CD8-positive, alpha-beta memory T cell (primary cell): ENCODE measurements around the gene BIK. TPM values are rescaled to one million over a fixed set of nuclear protein-coding genes. Genes with fewer than 3 reads are reported as not detected.
A peak's percentile ranks its signal among the peaks of the same experiment; 100 is the strongest.

ENCODE experiments used
- CTCF ChIA-PET: fragments of 350-600 bp; sonication (Branson Sonifier 250); formaldehyde crosslinking; loops from one replicate; lab custom pipeline; 2021; ENCODE audit warnings: antibody characterized with exemption; lab: Charles Lee
- POLR2A ChIA-PET: fragments of 350-600 bp; sonication (Branson Sonifier 250); formaldehyde crosslinking; loops from one replicate; lab custom pipeline; 2021; ENCODE audit warnings: antibody characterized with exemption; lab: Charles Lee
- DNase-seq, 5 donors: peaks; one replicate each; pipeline versions ENCODE4 v3.0.0 to v3.0.0-alpha.2; 2020 to 2022; ENCODE audit warnings: mixed read lengths in 1 of 5
- H3K27ac ChIP-seq: one replicate; pipeline ENCODE4 v1.7.0; 2013; ENCODE audit warnings: low read depth, mild to moderate bottlenecking, low read length, moderate library complexity
- H3K27me3 ChIP-seq: 2 replicates; pipeline ENCODE4 v1.7.0; 2013; ENCODE audit warnings: low read length, mild to moderate bottlenecking; ENCODE audit not compliant: insufficient read depth, poor library complexity, severe bottlenecking
- H3K36me3 ChIP-seq: 2 replicates; pipeline ENCODE4 v1.7.0; 2013; ENCODE audit warnings: mild to moderate bottlenecking, low read length, moderate library complexity; ENCODE audit not compliant: insufficient read depth
- H3K4me1 ChIP-seq: 2 replicates; pipeline ENCODE4 v1.7.0; 2013; ENCODE audit warnings: mild to moderate bottlenecking, low read length, moderate library complexity; ENCODE audit not compliant: insufficient read depth
- H3K4me3 ChIP-seq: 2 replicates; pipeline ENCODE4 v1.7.0; 2013; ENCODE audit warnings: mild to moderate bottlenecking, low read length
- H3K9me3 ChIP-seq: 2 replicates; pipeline ENCODE4 v1.7.0; 2013; ENCODE audit warnings: mild to moderate bottlenecking, low read length
- H3K27ac Mint-ChIP-seq, 8 donors: one replicate each; pipeline ENCODE4 v1.8.0; 2020 to 2021; ENCODE audit warnings: mixed read lengths in 8 of 8, mild to moderate bottlenecking in 6 of 8, inconsistent platforms in 3 of 8, moderate library complexity in 3 of 8
- H3K27me3 Mint-ChIP-seq, 2 donors: one replicate each; pipeline ENCODE4 v1.8.0; 2020 to 2021; ENCODE audit warnings: mixed read lengths in 2 of 2, mild to moderate bottlenecking in 1 of 2, moderate library complexity in 1 of 2
- H3K36me3 Mint-ChIP-seq, 3 donors: one replicate each; pipeline ENCODE4 v1.8.0; 2020 to 2021; ENCODE audit warnings: mixed read lengths in 3 of 3, inconsistent platforms in 1 of 3, mild to moderate bottlenecking in 1 of 3
- H3K4me1 Mint-ChIP-seq, 3 donors: one replicate each; pipeline ENCODE4 v1.8.0; 2020 to 2021; ENCODE audit warnings: mixed read lengths in 3 of 3, inconsistent platforms in 1 of 3, mild to moderate bottlenecking in 1 of 3
- H3K4me3 Mint-ChIP-seq, 7 donors: one replicate each; pipeline ENCODE4 v1.8.0; 2020 to 2021; ENCODE audit warnings: mixed read lengths in 7 of 7, mild to moderate bottlenecking in 6 of 7, moderate library complexity in 4 of 7, inconsistent platforms in 2 of 7
- H3K9me3 Mint-ChIP-seq, 5 donors: one replicate each; pipeline ENCODE4 v1.8.0; 2020 to 2022; ENCODE audit warnings: mixed read lengths in 5 of 5, mild to moderate bottlenecking in 3 of 5, moderate library complexity in 2 of 5, inconsistent platforms in 1 of 5
- polyA plus RNA-seq: library from polyadenylated mRNA; unstranded; fragments of 300-500 nt; fragmentation: Illumina TruSeq; gene quantifications from one replicate; pipeline ENCODE4 v1.2.3, GENCODE V29; 2021
- total RNA-seq, 2 experiments: library from RNA; stranded (reverse); gene quantifications; one replicate each; pipeline ENCODE4 v1.2.3, GENCODE V29; 2021

BIK gene
- total and polyA plus RNA-seq, 3 experiments from 2014 or later, result 4.0 to 7.2 (median 4.1) TPM

DNA sequence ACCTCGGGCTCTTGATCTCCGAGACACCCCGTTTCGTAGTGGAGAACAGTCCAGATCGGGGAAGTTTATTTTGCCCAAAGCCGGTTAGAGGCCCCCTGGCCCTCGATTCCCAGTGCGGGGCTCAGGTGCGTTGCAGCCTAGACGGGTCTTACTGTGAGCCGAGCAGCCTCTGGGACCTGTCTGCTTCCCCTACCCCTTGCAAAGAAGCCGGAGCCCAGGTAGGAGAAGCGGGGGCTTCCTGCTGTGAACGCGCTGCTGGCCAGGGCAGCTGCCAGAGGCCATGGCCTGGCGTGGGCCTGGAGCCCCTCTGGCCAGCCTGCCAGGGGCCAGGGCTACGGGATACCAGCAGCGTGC, 41.4 kb downstream of the BIK start:
- Histone ChIP-seq H3K4me1 (peaks cover 12% of the 10 kb centered on the region), H3K9me3 (no peaks in the 10 kb centered on the region), H3K27ac (peak overlapping the region; percentile 64), H3K27me3 (no peaks in the 10 kb centered on the region), H3K4me3 (peak overlapping the region; percentile 88), H3K36me3 (no peaks in the 10 kb centered on the region)
- no peak for DNase-seq
- ChIA-PET CTCF (interaction anchor here (1.2 kb wide), 1 partner anchor 36 kb away, joined by 4 read pairs; no protein-coding TSS in a partner anchor), POLR2A (interaction anchor here (1.0 kb wide), 1 partner anchor 35 kb away, joined by 3 read pairs; the partner anchor contains the start of gene TTLL12)
- Mint-ChIP-seq H3K27ac (peak overlapping the region; percentile 54 to 93 (median 73)), H3K4me1 (peaks cover 9 to 42% (median 10%) of the 10 kb centered on the region in 3 donors), H3K9me3 (no peaks in the 10 kb centered on the region), H3K4me3 (peak overlapping the region; percentile 85 to 92 (median 87)), H3K27me3 (peaks cover 1 to 2% of the 10 kb centered on the region in 2 donors), H3K36me3 (peaks cover 0 to 8% (median 0%) of the 10 kb centered on the region in 3 donors)

GRCh38 chr22:43152357-43153071, 42.0 kb downstream of the BIK start:
- POLR2A ChIA-PET, result interaction anchor here (1.0 kb wide), 1 partner anchor 35 kb away, joined by 3 read pairs; the partner anchor contains the start of gene TTLL12
- peaks cover 0 to 8% (median 0%) of the 10 kb centered on the region in 3 donors for H3K36me3 Mint-ChIP-seq
- H3K27me3 Mint-ChIP-seq, result peaks cover 0 to 1% of the 10 kb centered on the region in 2 donors
- peak overlapping the region; percentile 88 for H3K4me3 ChIP-seq
- DNase-seq, result peak; percentile 47 to 78 (median 56)
- no peaks in the 10 kb centered on the region for H3K9me3 ChIP-seq
- peaks cover 9 to 42% (median 10%) of the 10 kb centered on the region in 3 donors for H3K4me1 Mint-ChIP-seq
- H3K9me3 Mint-ChIP-seq, result no peaks in the 10 kb centered on the region
- CTCF ChIA-PET, result interaction anchor here (1.2 kb wide), 1 partner anchor 35 kb away, joined by 4 read pairs; no protein-coding TSS in a partner anchor
- peak overlapping the region; percentile 64 for H3K27ac ChIP-seq
- peak overlapping the region; percentile 85 to 92 (median 87) for H3K4me3 Mint-ChIP-seq
- H3K36me3 ChIP-seq, result no peaks in the 10 kb centered on the region
- H3K27ac Mint-ChIP-seq, result peak overlapping the region; percentile 62 to 93 (median 76)
- no peaks in the 10 kb centered on the region for H3K27me3 ChIP-seq
- H3K4me1 ChIP-seq, result peaks cover 12% of the 10 kb centered on the region

DNA sequence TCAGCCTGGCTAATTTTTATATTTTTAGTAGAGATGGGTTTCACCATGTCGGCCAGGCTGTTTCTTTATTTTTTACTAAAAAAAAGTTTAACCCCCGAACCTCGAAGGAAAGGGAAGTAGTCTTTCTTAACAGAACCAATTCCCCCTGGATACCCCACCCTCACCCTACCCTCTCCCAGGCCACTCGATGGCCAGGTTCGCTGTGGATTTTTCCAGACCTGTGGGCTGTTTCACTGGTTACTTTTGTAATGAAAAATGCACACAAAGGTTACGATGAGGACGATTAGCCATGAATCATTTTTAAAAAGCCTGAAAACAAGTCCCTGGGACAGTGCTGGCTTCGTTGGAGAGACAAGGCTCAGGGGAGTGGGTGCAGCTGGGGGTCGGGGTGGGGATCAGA, 43.3 kb downstream of the BIK start:
- H3K27me3 ChIP-seq, result no peaks in the 10 kb centered on the region
- H3K4me3 Mint-ChIP-seq, result no peak overlapping the region
- peaks cover 0 to 1% of the 10 kb centered on the region in 2 donors for H3K27me3 Mint-ChIP-seq
- H3K36me3 Mint-ChIP-seq, result peaks cover 0 to 13% (median 0%) of the 10 kb centered on the region in 3 donors
- H3K4me1 ChIP-seq, result peaks cover 12% of the 10 kb centered on the region
- H3K9me3 Mint-ChIP-seq, result no peaks in the 10 kb centered on the region
- ChIA-PET CTCF (no interaction called here), POLR2A (no interaction called here)
- no peaks in the 10 kb centered on the region for H3K9me3 ChIP-seq
- H3K27ac Mint-ChIP-seq, result peak overlapping the region in 1 of 8 donors; percentile 36
- no peaks in the 10 kb centered on the region for H3K36me3 ChIP-seq
- no peak overlapping the region for H3K4me3 ChIP-seq
- H3K27ac ChIP-seq, result no peak overlapping the region
- no peak for DNase-seq
- peaks cover 9 to 49% (median 12%) of the 10 kb centered on the region in 3 donors for H3K4me1 Mint-ChIP-seq

GRCh38 chr22:43154887-43155536, 44.5 kb downstream of the BIK start:
- peaks cover 12% of the 10 kb centered on the region for H3K4me1 ChIP-seq
- no peaks in the 10 kb centered on the region for H3K9me3 Mint-ChIP-seq
- ChIA-PET POLR2A (no interaction called here), CTCF (no interaction called here)
- H3K4me3 ChIP-seq, result no peak overlapping the region
- H3K9me3 ChIP-seq, result no peaks in the 10 kb centered on the region
- H3K36me3 ChIP-seq, result no peaks in the 10 kb centered on the region
- no peak overlapping the region for H3K4me3 Mint-ChIP-seq
- no peak overlapping the region for H3K27ac ChIP-seq
- H3K36me3 Mint-ChIP-seq, result peaks cover 0 to 15% (median 0%) of the 10 kb centered on the region in 3 donors
- peaks cover 9 to 49% (median 12%) of the 10 kb centered on the region in 3 donors for H3K4me1 Mint-ChIP-seq
- peaks cover 0 to 1% of the 10 kb centered on the region in 2 donors for H3K27me3 Mint-ChIP-seq
- DNase-seq, result no peak
- H3K27ac Mint-ChIP-seq, result peak overlapping the region in 2 of 8 donors; percentile 74 to 83
- H3K27me3 ChIP-seq, result no peaks in the 10 kb centered on the region

DNA sequence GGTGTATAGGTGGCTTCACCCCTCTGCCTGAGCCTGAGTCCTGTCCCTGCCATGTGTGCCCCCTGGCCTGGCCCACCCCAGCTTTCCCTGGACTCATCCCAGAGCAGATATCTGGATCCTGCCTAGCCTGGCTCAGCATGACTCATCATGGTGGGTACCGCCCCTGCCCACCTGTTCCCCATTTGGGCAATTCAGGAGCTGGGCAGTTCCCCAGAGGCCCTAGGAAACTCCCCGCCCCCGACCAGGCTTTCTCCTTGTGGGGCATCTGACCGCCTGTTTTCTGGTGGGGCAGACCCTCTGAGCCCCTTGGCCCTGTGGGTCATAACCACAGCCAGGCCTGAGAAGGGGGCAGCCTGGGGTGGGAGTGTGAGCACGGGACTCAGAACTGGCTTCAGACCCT, 45.2 kb downstream of the BIK start:
- no peaks in the 10 kb centered on the region for H3K9me3 ChIP-seq
- H3K36me3 ChIP-seq, result no peaks in the 10 kb centered on the region
- ChIA-PET CTCF (no interaction called here), POLR2A (no interaction called here)
- no peaks in the 10 kb centered on the region for H3K9me3 Mint-ChIP-seq
- peaks cover 8 to 45% (median 8%) of the 10 kb centered on the region in 3 donors for H3K4me1 Mint-ChIP-seq
- H3K4me3 ChIP-seq, result no peak overlapping the region
- peaks cover 10% of the 10 kb centered on the region for H3K4me1 ChIP-seq
- H3K4me3 Mint-ChIP-seq, result peak overlapping the region in 1 of 7 donors; percentile 16
- no peak for DNase-seq
- H3K36me3 Mint-ChIP-seq, result peaks cover 0 to 21% (median 4%) of the 10 kb centered on the region in 3 donors
- no peak overlapping the region for H3K27ac Mint-ChIP-seq
- no peak overlapping the region for H3K27ac ChIP-seq
- H3K27me3 ChIP-seq, result no peaks in the 10 kb centered on the region
- peaks cover 0 to 1% of the 10 kb centered on the region in 2 donors for H3K27me3 Mint-ChIP-seq

DNA sequence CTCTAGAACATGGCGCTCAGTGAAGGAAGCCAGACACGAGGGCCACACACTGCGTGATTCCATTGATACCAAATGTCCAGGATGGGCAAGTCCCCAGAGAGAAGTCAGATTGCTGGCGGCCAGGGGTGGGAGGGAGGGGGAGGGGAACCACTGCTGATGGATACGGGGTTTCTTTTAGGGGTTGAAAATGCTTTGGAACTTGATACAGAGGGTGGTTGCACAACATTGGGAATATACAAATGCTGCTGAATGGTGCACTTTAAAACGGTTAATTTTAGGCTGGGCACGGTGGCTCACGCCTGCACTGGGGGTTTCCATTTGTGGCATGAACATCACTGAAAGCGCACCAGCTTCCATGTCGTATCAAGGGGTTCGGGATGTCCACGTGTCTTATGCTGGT, 45.9 kb downstream of the BIK start:
- Histone ChIP-seq H3K4me3 (no peak overlapping the region), H3K4me1 (peaks cover 6% of the 10 kb centered on the region), H3K36me3 (no peaks in the 10 kb centered on the region), H3K9me3 (no peaks in the 10 kb centered on the region), H3K27me3 (no peaks in the 10 kb centered on the region), H3K27ac (no peak overlapping the region)
- peak overlapping the region in 1 of 7 donors; percentile 16 for H3K4me3 Mint-ChIP-seq
- H3K27me3 Mint-ChIP-seq, result peaks cover 0 to 1% of the 10 kb centered on the region in 2 donors
- no peaks in the 10 kb centered on the region for H3K9me3 Mint-ChIP-seq
- POLR2A ChIA-PET, result no interaction called here
- H3K4me1 Mint-ChIP-seq, result peaks cover 5 to 42% (median 5%) of the 10 kb centered on the region in 3 donors
- DNase-seq, result no peak
- H3K36me3 Mint-ChIP-seq, result peaks cover 0 to 17% (median 4%) of the 10 kb centered on the region in 3 donors
- H3K27ac Mint-ChIP-seq, result no peak overlapping the region
- CTCF ChIA-PET, result no interaction called here

DNA sequence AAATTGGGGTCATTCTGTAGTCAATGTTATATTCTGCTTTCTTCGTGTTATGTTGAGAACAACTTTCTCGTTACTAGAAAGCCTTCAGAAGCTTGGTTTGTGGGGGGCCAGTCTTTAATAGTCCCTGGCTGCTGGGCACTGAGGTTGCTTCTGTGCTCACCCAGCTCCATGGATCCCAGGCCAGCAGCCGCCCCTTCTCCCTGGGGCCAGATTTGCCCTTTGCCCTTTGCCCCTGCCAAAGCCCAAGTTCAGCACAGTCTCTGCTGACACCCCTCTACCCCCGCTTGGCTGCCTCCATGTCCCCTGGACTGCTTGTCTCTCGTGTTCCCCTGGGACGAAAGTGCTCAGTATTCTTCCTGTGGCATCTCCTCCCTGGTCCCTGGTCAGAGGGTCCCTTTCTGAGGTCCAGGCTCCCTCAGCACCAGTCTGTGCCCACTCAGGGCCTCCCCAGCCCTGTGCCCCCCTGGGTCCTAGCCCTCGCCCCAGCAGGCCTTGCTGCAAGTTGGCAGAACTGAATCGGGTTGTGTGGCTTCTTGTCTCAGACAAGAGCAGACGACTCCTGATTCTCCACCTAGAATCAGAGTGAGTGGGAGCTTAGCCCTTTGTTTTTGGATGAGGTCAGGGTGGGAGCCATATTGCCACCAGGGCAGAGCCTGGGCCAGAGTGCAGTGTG, 47.5 kb downstream of the BIK start:
- Mint-ChIP-seq H3K36me3 (peaks cover 0 to 22% (median 4%) of the 10 kb centered on the region in 3 donors), H3K27ac (peak overlapping the region in 2 of 8 donors; percentile 23 to 84), H3K9me3 (no peaks in the 10 kb centered on the region), H3K4me3 (peak overlapping the region in 1 of 7 donors; percentile 23), H3K27me3 (peaks cover 0 to 1% of the 10 kb centered on the region in 2 donors), H3K4me1 (peaks cover 2 to 29% (median 3%) of the 10 kb centered on the region in 3 donors)
- no peak overlapping the region for H3K27ac ChIP-seq
- H3K4me1 ChIP-seq, result peaks cover under 1% of the 10 kb centered on the region
- no peak for DNase-seq
- no peaks in the 10 kb centered on the region for H3K9me3 ChIP-seq
- no peaks in the 10 kb centered on the region for H3K36me3 ChIP-seq
- ChIA-PET POLR2A (no interaction called here), CTCF (no interaction called here)
- no peaks in the 10 kb centered on the region for H3K27me3 ChIP-seq
- no peak overlapping the region for H3K4me3 ChIP-seq
